Right cardiac atrium (tissue), 5 donors: ENCODE measurements around the gene RTN3. TPM values are rescaled to one million over a fixed set of nuclear protein-coding genes. Genes with fewer than 3 reads are reported as not detected.
"Not testable (repeated sequence)": the region's sequence is repeated elsewhere in the genome, so short reads cannot be mapped to it uniquely, and the experiment has no call there.

Experiments
- ATAC-seq, 2 donors: fragments of 200-7000 bp; cut with Tn5 transposase; one replicate each; pipeline versions ENCODE4 v1.8.0 to v1.9.1; 2020; ENCODE audit warnings: moderate library complexity in 2 of 2, mild to moderate bottlenecking in 1 of 2
- DNase-seq, 3 donors: peaks; one replicate each; pipeline ENCODE4 v3.0.0-alpha.2; 2020
- H3K27ac ChIP-seq: one replicate; pipeline ENCODE4 v1.5.1; 2013; ENCODE audit warnings: mild to moderate bottlenecking, low read length, control low read depth, moderate library complexity
- H3K27me3 ChIP-seq: one replicate; pipeline ENCODE4 v1.6.1; 2013; ENCODE audit not compliant: control insufficient read depth, insufficient read depth
- H3K4me1 ChIP-seq: one replicate; pipeline ENCODE4 v1.6.1; 2013; ENCODE audit warnings: low read length; ENCODE audit not compliant: control insufficient read depth, insufficient read depth
- H3K4me3 ChIP-seq: one replicate; pipeline ENCODE4 v1.5.1; 2013; ENCODE audit warnings: low read length, control low read depth
- H3K9me3 ChIP-seq: one replicate; pipeline ENCODE4 v1.6.1; 2013; ENCODE audit warnings: low read length; ENCODE audit not compliant: control insufficient read depth
- WGBS: extraction: QIAGEN DNeasy Blood & Tissue Kit; methylation state at CpG from one replicate; pipeline ENCODE4 v1.1.7; 2013; 5-methylcytosine and 5-hydroxymethylcytosine counted together
- intact Hi-C, 4 donors: fragments of 100-400 bp; cut with DNase I; formaldehyde crosslinking; loops; one replicate each; pipeline versions ENCODE4 v1.11.0 to v1.14.0; 2022 to 2023
- polyA plus RNA-seq: library from polyadenylated mRNA; stranded (reverse); fragments of 200-250 nt; gene quantifications from one replicate; pipeline ENCODE4 v1.2.3, GENCODE V29; 2013
- total RNA-seq, 4 donors: library from RNA; stranded (reverse); fragmentation: NEBNext Ultra II Directional; extraction: Animal tissue kit (Norgen Biotek cat#: 25700); gene quantifications; one replicate each; pipeline ENCODE4 v1.2.1, GENCODE V29; 2021
- donor health status: healthy with polysubstance abuse.
- donor health status: DM: no; HTN: yes; CAD: no.
- donor health status: DM: no; HTN: no; CAD: no.
- donor health status: DM: no; HTN: yes; CAD: no; lungs with severe emphysema.
- donor health status: DM: yes; HTN: yes; CAD: no.

RTN3 gene
- total and polyA plus RNA-seq, 5 donors, result 50.1 to 67.6 (median 60.9) TPM

DNA sequence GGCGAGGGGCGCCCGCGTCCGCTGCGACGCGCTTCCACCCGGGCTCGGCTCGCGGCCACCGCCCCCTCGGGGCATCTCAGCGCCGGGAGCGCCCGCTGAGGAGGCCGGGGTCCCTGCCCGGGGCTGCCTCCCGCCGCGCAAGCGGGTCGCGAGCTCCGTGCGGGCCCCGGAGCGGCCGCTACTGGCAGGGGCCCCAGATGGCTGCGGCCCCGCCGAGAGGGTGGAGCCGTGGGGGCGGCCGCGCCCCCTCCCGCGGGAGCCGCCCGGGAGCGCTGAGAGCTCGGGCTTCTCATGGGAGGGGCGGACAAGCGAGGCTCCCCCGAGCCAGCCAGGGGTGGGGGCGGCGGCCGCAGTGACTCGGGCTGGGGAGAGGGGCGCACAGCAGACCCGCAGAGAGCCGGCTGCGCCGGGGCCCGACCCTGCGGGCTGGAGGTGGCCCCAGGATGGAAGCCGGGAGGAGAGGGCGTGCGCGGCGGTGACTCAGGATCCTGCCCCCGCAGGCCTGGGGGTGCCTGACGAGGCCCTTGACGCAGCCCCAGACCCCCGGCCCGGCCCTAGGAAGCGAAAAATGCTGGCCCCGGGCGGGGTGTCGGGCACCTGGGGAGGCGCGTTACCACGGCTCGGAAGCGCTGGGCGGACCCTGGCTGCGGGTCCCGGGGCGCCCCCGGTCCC is 87.9 kb downstream of the RTN3 start:
- Histone ChIP-seq H3K9me3 (no peaks in the 10 kb centered on the region), H3K4me1 (peaks cover 4% of the 10 kb centered on the region), H3K4me3 (peak overlapping the region; percentile 99), H3K27me3 (no peaks in the 10 kb centered on the region), H3K27ac (peak overlapping the region; percentile 71)
- intact Hi-C loops, result loop anchor here in 2 of 4 donors (5.0 to 10.0 kb wide), 3 partner anchors 43 to 178 kb away; partner anchors contain the start of gene SPINDOC (in 1 of the 2)
- peak; percentile 56 to 84 (median 82) for DNase-seq
- WGBS, result under 1% methylated on average over 82 of the region's 82 CpGs
- ATAC-seq, result peak; percentile 44 to 46

DNA sequence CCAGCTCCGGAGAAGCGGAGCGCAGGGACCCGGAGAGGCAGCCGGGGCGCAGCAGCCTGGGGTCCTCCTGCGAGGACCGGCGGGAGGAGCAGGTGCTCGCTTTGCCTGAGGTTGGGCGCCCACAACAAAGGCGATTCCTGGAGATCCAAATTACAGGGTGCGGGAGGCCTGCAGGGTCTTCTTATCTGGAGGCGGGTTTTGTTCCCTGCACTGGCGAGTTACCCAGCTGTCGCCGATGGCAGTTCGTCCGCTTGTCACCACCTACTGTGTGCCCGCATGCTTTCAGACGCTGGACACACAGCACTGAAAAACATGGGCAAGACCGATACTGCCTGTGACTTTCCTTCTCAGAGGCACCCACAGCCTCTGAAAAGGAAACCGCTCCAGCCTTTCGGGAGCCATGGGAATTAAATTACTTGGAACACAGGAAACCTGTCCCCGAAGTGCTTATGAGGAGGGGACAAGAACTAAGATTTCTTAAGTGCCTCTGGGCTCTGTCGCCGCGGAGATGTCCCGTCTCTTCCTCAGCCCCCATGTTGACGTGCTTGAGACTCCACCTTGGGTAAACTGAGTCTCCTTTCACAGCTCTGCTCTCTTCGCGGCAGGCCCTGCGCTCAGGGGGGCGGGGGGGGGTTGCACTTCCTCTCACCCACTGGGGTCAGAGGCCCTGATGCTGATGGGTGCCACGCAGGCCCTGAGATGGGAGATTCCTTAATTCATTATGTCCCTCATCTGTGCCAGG is 88.6 kb downstream of the RTN3 start:
- ATAC-seq (no peak), DNase-seq (peak in 2 of 3 donors; percentile 17 to 68)
- peak overlapping the region; percentile 99 for H3K4me3 ChIP-seq
- peaks cover 3% of the 10 kb centered on the region for H3K4me1 ChIP-seq
- H3K27ac ChIP-seq, result peak overlapping the region; percentile 53
- no peaks in the 10 kb centered on the region for H3K27me3 ChIP-seq
- no peaks in the 10 kb centered on the region for H3K9me3 ChIP-seq
- intact Hi-C loops, result loop anchor here in 2 of 4 donors (5.0 to 10.0 kb wide), 3 partner anchors 42 to 177 kb away; partner anchors contain the start of gene SPINDOC (in 1 of the 2)
- 16% methylated on average over 35 of the region's 35 CpGs for WGBS

DNA sequence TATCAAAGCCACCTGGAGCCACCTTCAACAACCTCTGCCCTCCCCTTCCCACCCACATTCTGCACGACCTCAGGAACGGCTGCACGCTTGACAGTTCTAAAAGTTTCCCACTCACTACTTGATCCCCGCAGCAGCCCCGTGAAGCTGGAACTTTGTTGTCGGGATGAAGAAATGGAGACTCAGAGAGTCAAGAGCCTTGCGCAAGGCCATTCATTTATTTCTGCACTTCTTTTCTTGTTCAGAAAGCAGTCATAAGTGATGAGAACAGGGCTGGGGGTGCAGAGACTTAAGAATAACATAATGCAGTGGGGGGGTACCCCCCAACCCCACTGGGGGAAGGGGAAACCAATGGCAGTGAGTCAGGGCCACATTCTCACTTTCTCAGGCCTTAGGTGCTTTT is 89.5 kb downstream of the RTN3 start:
- Histone ChIP-seq H3K27ac (no peak overlapping the region), H3K4me3 (no peak overlapping the region), H3K4me1 (peaks cover 3% of the 10 kb centered on the region), H3K27me3 (no peaks in the 10 kb centered on the region), H3K9me3 (no peaks in the 10 kb centered on the region)
- intact Hi-C loops, result no loop called here
- no peak for DNase-seq
- no peak for ATAC-seq
- WGBS, result 77% methylated on average over 7 of the region's 7 CpGs

DNA sequence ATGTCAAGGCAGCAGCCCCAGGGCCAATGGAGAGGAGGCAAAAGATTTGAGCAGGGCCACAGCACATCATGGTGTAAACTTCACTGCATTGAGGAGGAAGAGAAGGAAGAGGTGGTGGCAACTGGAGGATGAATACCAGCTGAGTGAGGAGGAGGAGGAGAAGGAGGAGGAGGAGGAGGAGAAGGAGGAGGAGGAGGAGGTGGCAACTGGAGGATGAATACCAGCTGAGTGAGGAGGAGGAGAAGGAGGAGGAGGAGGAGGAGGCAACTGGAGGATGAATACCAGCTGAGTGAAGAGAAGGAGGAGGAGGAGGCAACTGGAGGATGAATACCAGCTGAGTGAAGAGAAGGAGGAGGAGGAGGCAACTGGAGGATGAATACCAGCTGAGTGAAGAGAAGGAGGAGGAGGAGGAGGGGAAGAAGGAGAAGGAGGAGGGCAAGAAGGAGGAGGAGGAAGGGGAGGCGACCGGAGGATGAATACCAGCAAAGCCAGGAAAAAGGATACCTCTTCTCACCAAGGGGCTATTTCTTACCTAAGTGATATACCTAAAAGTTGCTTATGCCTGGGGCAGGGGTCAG is 90.5 kb downstream of the RTN3 start:
- ATAC-seq, H3K4me3 ChIP-seq, H3K27me3 ChIP-seq, DNase-seq, intact Hi-C loops, H3K9me3 ChIP-seq, H3K4me1 ChIP-seq, H3K27ac ChIP-seq: not testable (repeated sequence)
- WGBS, result 82% methylated on average over 2 of the region's 2 CpGs

DNA sequence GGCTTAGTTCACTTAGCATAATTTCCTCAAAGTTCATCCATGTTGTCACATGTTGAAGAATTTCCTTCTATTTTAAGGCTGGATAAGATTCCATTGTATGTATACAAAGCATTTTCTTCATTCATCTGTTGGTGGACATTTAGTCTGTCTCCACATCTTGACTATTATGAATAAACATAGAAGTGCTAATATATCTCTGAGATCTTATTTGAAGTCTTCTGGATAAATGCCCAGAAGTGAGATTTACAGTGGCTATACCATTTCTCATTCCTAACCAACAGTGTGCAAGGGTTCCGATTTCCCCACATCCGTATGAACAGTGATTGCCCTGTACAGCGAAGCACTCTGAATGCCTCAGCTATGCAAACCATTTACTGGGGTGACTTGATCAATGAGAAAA is 93.9 kb downstream of the RTN3 start:
- Histone ChIP-seq H3K4me3 (no peak overlapping the region), H3K27me3 (no peaks in the 10 kb centered on the region), H3K27ac (no peak overlapping the region), H3K9me3 (no peaks in the 10 kb centered on the region), H3K4me1 (peaks cover under 1% of the 10 kb centered on the region)
- ATAC-seq (no peak), DNase-seq (no peak)
- 92% methylated on average over 3 of the region's 3 CpGs for WGBS
- intact Hi-C loops, result no loop called here

DNA sequence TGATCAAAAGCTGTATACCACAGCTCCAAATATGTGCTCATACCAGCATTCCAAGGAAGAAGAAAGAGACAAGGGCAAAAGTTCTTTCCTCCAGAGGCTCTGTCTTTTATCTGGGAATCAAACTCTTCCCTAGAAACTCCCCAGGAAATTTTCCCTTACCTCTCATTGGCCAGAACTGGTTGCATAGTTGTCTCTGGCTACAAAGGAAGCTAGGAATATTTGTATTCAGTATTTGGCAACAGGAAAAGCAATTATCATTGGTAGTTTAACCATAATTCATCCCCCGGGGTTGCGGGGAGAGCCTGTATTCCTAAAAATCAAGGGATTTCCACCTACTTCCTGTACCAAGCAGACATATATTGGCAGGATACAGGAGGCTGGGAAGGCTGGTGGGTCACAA is 97.7 kb downstream of the RTN3 start:
- no peak for DNase-seq
- H3K4me3 ChIP-seq, result no peak overlapping the region
- WGBS, result 48% methylated on average over 2 of the region's 2 CpGs
- H3K9me3 ChIP-seq, result no peaks in the 10 kb centered on the region
- H3K27ac ChIP-seq, result no peak overlapping the region
- no peaks in the 10 kb centered on the region for H3K27me3 ChIP-seq
- ATAC-seq, result no peak
- intact Hi-C loops, result no loop called here
- H3K4me1 ChIP-seq, result no peaks in the 10 kb centered on the region

DNA sequence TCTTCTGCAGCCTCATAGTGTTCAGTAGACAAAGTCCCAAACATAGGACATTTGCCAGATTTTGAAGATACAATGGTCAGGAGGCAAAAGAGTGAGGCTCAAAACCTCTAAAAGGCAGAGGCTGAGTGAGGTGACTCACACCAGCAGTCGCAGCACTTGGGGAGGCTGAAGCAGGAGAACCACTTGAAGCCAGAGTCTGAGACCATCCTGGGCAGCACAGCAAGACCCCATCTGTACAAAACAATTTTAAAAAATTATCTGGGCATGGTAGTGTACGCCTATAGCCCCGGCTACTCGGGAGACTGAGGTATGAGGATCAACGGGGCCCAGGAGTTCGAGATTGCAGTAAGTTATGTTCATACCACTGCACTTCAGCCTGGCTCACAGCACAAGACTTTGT is 101.4 kb downstream of the RTN3 start:
- intact Hi-C loops, result no loop called here
- DNase-seq (no peak), ATAC-seq (no peak)
- Histone ChIP-seq H3K9me3 (no peaks in the 10 kb centered on the region), H3K4me3 (no peak overlapping the region), H3K27ac (no peak overlapping the region), H3K4me1 (no peaks in the 10 kb centered on the region), H3K27me3 (no peaks in the 10 kb centered on the region)
- WGBS, result 96% methylated on average over 6 of the region's 6 CpGs

DNA sequence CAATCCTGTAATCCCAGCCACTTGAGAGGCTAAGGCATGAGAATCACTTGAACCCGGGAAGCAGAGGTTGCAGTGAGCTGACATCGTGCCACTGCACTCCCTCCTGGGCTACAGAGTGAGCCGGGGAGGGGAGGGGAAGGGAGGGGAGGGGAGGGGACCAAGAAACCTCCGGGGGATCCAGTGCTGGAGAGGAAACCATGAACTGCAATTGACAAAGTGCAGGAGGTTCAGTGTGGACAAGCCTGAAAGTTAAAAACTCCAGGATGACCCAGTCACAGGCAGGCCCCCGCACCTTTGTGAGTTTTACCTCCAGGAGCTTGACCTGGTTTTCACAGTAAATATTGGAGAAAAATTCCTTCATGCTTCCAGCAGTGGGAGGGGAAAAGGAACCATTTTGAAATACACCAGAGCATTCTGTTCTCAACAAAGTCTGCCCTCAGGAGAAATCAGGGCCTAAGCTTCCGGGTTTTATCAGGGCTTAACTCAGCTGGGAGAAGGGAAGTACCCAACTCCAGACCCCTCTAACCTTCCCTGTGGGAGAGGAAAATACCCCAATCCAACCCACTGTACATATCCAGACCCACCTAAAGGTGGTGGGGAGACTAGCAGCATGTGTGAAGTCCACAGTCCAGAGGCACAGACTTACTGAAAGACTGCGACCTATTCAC is 102.8 kb downstream of the RTN3 start:
- H3K27me3 ChIP-seq, result no peaks in the 10 kb centered on the region
- no peak overlapping the region for H3K4me3 ChIP-seq
- H3K4me1 ChIP-seq, result no peaks in the 10 kb centered on the region
- no peaks in the 10 kb centered on the region for H3K9me3 ChIP-seq
- no peak overlapping the region for H3K27ac ChIP-seq
- intact Hi-C loops, result no loop called here
- 43% methylated on average over 7 of the region's 7 CpGs for WGBS
- ATAC-seq (no peak), DNase-seq (no peak)

DNA sequence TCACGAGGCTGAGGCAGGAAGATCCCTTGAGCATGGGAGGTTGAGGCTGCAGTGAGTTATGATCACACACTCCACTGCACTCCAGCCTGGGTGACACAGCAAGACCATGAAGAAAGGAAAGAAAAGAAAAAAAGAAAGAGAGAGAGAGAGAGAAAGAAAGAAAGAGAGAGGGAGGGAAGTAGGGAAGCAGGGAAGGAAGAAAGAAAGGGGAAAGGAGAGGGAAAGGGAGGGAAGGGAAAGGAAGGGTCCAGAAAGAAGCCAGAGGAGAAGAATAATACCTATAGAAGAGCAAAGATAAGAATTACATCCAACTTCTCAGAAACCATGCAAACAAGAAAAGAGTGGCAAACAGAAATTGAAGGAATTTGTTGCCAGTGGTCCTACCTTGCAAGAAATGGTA is 104.5 kb downstream of the RTN3 start:
- DNase-seq (no peak), ATAC-seq (no peak)
- Histone ChIP-seq H3K4me1 (no peaks in the 10 kb centered on the region), H3K27me3 (no peaks in the 10 kb centered on the region), H3K4me3 (no peak overlapping the region), H3K27ac (no peak overlapping the region), H3K9me3 (no peaks in the 10 kb centered on the region)
- intact Hi-C loops, result no loop called here
- 91% methylated on average over 1 of the region's 1 CpG for WGBS

DNA sequence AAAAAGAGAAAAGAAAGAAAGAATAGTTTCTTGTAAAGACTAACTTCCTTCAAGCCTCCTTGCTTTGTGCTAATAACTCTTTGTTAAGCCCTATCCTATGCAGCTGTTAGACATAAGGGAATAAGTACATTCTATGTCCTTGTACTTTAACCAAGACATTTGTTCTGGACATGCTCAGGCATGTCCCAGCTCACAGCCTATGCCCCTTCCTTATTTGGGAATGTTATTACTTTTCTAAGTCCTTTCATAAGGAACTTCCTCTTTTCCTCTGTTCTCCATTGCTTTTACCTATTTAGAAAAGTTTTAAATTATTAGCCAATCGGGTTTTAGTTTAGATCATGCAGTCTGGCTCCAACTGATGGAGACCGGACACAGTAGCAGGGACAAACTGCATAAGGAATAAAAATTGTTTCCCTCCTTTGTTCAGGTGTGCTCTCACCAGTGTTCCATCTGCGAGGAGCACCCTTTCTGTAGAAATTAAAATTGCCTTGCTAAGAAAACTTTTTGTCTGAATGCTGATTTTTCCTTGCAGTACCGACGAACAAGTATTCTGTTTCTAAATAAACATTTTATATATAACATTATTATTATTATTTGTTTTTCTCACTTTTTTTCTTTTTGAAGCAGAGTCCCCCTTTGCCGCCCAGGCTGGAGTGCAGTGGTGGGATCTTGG is 110.3 kb downstream of the RTN3 start:
- Histone ChIP-seq H3K27me3 (no peaks in the 10 kb centered on the region), H3K9me3 (no peaks in the 10 kb centered on the region), H3K27ac (no peak overlapping the region), H3K4me3 (no peak overlapping the region), H3K4me1 (no peaks in the 10 kb centered on the region)
- intact Hi-C loops, result no loop called here
- 95% methylated on average over 6 of the region's 6 CpGs for WGBS
- no peak for ATAC-seq
- no peak for DNase-seq
